Hematopoietic multipotent progenitor cell treated with erythropoietin and hydrocortisone succinate and interleukin-3 and kit ligand, for 4 days (in vitro differentiated cells): ENCODE measurements around the gene MUC20.
"Not testable (repeated sequence)": the region's sequence is repeated elsewhere in the genome, so short reads cannot be mapped to it uniquely, and the experiment has no call there.

ENCODE experiments used
- DNase-seq: peaks from one replicate; pipeline ENCODE4 v3.0.0-alpha.2; 2015

Gene MUC20, protein sequence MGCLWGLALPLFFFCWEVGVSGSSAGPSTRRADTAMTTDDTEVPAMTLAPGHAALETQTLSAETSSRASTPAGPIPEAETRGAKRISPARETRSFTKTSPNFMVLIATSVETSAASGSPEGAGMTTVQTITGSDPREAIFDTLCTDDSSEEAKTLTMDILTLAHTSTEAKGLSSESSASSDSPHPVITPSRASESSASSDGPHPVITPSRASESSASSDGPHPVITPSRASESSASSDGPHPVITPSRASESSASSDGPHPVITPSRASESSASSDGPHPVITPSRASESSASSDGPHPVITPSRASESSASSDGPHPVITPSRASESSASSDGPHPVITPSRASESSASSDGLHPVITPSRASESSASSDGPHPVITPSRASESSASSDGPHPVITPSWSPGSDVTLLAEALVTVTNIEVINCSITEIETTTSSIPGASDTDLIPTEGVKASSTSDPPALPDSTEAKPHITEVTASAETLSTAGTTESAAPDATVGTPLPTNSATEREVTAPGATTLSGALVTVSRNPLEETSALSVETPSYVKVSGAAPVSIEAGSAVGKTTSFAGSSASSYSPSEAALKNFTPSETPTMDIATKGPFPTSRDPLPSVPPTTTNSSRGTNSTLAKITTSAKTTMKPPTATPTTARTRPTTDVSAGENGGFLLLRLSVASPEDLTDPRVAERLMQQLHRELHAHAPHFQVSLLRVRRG

DNA sequence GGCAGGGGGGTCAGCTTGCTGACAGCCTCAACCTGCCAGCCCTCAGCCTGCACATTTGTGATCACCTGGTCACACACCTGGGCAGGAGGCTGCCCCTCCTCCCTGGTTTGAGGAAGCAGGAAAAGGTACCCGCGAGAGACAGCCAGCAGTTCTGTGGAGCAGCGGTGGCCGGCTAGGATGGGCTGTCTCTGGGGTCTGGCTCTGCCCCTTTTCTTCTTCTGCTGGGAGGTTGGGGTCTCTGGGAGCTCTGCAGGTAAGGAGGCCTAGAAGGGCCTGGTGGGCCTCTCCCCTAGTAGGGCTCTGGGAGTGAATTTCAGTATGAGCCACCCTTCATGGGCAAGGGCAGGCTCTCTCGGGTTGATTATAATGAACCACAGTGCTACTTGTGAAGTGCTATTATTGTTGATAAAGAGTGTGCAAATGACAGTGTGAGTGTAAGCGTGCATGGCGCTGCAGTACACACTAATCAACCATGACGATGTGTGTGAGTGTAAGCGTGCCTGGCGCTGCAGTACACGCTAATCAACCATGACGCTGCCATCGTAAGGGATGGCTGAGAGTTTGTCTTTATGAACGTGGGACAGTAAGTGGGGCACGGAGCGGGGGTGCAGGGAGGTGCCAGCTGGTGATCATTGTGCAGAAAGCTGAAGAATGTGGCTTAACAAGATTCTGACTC is at the start of gene MUC20:
TSS of gene MUC20 (plus strand) at position 148 of the 676 bp plus-strand sequence. CDS start at position 178, 30 bp downstream.
- DNase-seq, result not testable (repeated sequence)

DNA sequence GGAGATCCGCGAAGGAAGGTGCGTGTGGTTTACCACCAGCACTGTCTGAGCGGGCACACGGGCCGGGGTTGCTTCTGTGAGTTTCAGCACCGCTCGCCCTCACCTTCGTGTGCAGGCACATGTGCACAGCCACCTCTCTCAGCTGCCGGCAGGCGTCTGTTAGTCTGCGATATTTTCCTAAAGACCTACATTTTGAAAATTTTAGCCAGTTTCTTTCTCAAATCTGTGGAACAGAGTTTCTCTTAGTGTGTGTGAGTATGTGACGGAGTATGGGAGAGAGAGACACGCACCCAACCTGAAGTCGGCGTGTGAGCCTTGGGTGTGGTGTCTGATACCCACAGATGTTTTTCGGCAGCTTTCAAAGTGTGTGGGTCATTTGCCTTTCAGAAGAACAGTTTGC is 49.5 kb upstream of the MUC20 start:
- DNase-seq, result not testable (repeated sequence)

- not testable (repeated sequence) for DNase-seq
Observed at GRCh38 chr3:195673711-195674110, 47.1 kb upstream of the MUC20 start.

DNA sequence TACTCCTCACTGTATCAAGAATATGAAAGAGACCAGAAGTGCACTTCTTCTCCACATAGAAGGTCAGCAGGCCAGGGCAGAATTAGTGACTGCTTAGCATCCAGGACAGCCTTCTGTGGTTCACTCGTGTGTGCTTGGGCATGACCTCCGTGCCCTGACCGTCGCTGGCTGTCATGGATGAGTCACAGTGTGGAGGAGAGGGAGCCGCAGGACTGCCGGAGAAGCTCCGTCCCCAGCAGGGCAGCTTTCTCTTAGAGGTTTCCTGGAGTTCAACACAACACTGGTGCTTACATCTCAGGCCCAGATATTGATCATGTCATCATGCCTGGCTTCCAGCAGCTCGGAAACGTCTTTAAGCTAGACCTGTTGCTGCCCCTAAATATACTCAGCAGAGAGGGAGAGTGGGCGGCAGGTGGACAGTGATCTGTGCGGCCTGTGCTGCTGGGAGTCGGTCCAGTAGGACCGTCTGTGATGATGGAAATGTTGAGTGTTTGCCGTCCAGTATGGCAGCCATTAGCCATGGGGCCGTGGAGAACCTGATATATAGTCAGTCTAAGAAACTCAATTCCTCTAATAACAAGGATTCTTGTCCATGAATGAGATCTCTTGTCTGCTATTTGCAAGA is 42.3 kb upstream of the MUC20 start:
- DNase-seq, result not testable (repeated sequence)

DNA sequence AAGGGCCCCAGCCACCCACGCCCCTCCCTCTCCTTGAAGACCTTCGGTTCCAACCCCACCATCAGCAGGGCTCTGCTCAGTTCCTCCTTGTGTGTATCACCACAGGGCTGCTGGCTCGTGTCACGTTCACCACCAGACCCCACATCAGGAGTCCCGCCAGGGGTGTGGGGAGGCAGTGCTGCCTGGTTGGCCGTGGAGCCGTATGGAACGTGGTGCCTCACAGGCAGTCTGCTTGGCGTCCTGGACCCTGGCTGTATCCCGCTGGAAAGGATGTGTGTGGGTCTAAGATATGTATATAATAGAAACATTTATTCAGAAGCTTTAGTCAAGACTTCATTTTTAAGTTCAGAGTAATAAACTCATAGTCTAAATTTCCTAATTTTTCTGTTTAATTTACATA is 40.1 kb upstream of the MUC20 start:
- not testable (repeated sequence) for DNase-seq

- DNase-seq, result not testable (repeated sequence)
Observed at GRCh38 chr3:195681458-195682103, 39.2 kb upstream of the MUC20 start.

DNA sequence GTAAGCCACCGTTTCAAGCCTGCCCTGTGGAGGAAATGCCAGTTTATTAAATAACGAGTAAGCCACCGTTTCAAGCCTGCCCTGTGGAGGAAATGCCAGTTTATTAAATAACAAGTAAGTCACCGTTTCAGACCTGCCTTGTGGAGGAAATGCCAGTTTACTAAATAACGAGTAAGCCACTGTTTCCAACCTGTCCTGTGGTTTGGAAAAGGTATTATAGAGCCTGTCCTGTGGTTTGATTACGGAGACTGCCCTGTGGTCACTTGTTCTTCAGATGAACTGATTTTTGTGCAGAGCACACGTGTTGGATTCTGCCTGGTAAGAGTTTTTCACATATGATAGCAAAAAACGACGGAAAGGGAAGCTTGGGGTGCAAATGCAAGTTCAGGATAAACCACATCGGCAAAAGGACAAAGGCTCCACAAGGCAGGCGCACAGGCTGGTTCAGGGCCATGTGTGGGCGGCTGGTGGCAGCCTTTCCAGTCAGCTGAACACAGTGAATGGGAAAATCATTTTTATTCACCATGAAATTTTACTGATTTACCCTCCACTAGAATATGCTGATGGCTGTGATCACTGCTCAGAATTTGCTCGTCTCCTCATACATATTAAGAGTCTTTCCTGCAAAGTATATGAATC is 38.6 kb upstream of the MUC20 start:
- DNase-seq, result not testable (repeated sequence)

- DNase-seq, result not testable (repeated sequence)
Observed at GRCh38 chr3:195683722-195684526, 36.9 kb upstream of the MUC20 start.

DNA sequence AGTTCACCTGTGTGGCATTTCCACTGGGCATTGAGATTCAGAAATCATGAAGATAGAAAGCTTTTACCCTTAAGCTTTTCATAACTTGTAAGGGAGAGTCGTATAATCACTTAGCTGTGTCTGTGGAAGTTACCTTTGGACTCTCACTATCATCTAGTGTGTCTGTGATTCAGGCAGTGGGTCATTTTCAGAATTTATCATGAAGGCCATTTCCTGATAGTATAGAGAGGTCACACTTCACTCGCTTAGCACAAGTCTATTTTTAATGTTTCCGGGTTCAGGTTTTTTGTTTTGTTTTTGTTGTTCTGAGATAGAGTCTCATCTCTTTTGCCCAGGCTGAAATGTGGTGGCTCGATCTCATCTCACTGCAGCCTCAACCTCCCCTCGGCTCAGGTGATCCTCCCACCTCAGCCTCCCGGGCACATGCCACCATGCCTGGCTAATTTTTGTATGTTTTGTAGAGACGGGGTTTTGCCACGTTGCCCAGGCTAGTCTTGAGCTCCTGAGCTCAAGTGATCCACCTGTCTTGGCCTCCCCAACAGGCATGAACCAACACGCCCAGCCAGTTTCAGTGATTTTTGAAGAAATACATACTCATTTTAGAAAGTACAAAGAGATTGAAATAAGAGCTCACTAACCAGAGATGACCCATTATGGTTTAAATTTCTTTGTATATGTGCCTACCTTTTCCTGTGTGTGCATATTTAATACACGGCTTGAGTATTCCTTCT is 36.1 kb upstream of the MUC20 start:
- DNase-seq, result not testable (repeated sequence)

GRCh38 chr3:195686537-195687208 is 34.1 kb upstream of the MUC20 start:
- DNase-seq, result not testable (repeated sequence)

GRCh38 chr3:195687209-195687760 is 33.5 kb upstream of the MUC20 start:
- peak; percentile 94 for DNase-seq

DNA sequence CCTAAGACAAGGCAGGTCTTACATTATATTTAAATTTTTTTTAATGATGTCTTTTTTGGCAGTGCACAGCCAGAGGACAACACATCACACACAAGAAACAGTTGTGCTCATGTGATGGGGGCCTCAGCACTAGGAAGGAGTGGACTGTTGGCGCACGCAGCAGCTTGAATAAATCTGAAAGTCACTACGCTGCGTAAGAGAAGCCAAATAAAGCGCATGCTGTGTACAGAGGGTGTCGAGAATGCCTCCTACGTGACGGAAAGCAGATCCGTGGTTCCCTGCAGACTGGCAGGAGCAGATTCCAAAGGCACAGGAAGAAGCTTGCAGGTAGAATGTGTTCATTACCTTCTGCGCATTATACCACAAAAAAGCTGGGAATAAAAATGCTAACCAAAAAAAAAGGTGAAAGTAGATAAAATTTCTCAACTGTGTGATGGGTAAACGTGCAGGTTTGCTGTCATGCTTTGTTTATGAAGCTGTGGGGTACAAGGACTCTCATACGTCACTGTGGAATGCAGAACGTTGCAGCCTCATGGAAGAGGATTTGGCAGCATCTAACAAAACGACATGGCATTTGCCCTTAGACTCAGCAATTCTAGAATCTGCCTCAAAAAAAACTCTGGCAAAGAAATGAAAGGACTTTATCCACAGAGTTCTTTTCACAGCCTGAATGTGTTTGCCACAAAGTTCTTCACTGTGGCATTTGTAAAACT is 32.2 kb upstream of the MUC20 start:
- DNase-seq, result not testable (repeated sequence)

DNA sequence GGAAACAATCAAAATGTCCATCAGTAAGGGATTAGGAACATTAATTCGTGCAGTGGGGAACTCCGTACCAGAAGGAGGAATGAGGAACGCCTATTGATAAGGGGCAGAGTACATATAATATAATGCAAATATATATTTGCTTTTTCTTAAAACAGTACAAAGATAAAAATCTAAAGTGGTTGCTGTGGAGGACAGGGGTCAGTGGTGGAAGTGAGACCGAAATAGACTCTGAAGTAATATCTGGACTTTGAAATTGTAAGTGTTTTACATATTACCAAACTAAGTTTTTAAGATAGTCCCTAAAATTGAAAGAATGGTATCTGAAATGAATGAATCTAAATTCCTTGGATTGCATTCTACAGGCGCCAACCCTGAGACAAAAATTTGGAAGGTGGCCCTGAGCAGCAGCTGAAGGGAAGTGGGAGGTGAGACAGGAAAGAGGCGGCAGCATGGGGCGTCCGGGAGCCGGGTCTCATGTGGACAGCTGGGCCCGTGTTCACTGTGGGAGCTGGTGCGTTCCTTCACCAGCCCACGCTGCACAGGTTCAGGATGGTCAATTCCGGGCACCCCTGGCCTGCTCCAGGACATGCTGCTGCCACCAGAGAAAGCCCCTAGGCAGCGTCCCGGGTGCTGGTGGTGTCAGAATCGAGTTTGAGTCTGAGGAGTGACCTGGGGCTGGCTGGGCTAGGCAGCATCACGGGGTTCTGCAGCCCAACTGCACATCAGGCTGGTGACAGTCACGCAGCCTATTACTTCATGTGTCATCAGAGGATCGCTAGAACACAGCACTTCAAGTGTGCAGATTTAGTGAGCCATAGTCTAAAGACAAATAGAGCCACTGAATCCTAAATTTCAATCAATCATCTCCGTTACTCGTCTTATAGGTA is 31.4 kb upstream of the MUC20 start:
- DNase-seq, result not testable (repeated sequence)

- DNase-seq, result no peak
Observed at GRCh38 chr3:195690951-195691350, 29.8 kb upstream of the MUC20 start.

DNA sequence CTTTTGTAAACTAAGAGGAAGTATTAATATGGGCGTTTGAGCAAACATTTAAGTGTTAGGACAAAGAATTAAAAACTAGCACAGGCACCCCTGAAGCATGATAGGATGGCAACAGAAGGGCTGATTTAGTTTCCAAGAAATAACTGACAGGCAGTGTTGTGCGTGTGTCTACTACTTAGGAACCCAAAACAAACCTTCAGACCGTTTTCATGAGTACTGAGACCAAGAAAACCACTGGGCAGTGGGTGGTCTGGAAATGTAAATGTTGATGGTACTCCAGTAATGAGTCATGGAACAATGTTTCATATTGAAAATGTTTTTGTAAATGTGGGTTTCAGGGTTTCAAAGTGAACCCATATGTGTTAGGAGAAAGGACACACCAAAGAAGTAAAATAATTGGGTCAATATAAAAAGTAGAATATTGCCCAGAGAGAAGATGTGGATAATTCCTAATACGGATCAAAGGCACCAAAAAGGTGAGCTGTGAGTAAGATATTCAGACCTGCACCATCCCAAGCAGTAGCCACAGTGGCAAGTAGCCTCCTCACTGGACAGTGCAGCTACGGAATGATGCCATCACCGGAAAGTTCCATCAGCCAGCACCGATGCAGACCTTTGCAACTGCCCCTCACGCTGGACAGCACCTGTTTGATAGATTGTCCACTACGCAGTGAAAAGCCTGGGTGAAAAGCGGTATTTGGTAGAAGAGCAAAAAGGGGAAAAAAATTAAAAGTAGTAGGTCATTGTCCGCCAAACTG is 29.0 kb upstream of the MUC20 start:
- DNase-seq, result not testable (repeated sequence)

GRCh38 chr3:195692354-195692685 is 28.5 kb upstream of the MUC20 start:
- DNase-seq, result no peak
